Parathyroid adenoma (tissue), 2 donors: Measurements from ENCODE around the gene MECP2.
"Not testable (repeated sequence)": the region's sequence is repeated elsewhere in the genome, so short reads cannot be mapped to it uniquely, and the experiment has no call there.

ENCODE experiments used
- H2AFZ ChIP-seq: fragments of 300-600 bp; sonication (generic); one replicate; pipeline ENCODE4 v1.7.0; 2017; ENCODE audit warnings: antibody characterized with exemption, mild to moderate bottlenecking
- H3K27ac ChIP-seq: fragments of 300-600 bp; sonication (generic); one replicate; pipeline ENCODE4 v1.7.0; 2017
- H3K27me3 ChIP-seq: fragments of 300-600 bp; sonication (generic); one replicate; pipeline ENCODE4 v1.7.0; 2017; ENCODE audit warnings: low read length; ENCODE audit not compliant: control insufficient read depth, insufficient read depth
- H3K36me3 ChIP-seq: fragments of 300-600 bp; sonication (generic); one replicate; pipeline ENCODE4 v1.7.0; 2017; ENCODE audit warnings: low read length; ENCODE audit not compliant: control insufficient read depth, insufficient read depth
- H3K4me1 ChIP-seq: fragments of 300-600 bp; sonication (generic); one replicate; pipeline ENCODE4 v1.7.0; 2017; ENCODE audit warnings: control low read depth
- H3K4me2 ChIP-seq: fragments of 300-600 bp; sonication (generic); one replicate; pipeline ENCODE4 v1.7.0; 2017; ENCODE audit warnings: low read length
- H3K4me3 ChIP-seq: fragments of 300-600 bp; sonication (generic); one replicate; pipeline ENCODE4 v1.7.0; 2017; ENCODE audit warnings: low read depth, low read length
- H3K79me2 ChIP-seq: fragments of 300-600 bp; sonication (generic); one replicate; pipeline ENCODE4 v1.7.0; 2017; ENCODE audit warnings: control low read depth
- H3K9ac ChIP-seq: fragments of 300-600 bp; sonication (generic); one replicate; pipeline ENCODE4 v1.7.0; 2017; ENCODE audit warnings: mild to moderate bottlenecking
- H3K9me3 ChIP-seq: fragments of 300-600 bp; sonication (generic); one replicate; pipeline ENCODE4 v1.7.0; 2017; ENCODE audit warnings: low read length; ENCODE audit not compliant: control insufficient read depth
- CTCF ChIP-seq: fragments of 300-600 bp; sonication (generic); IDR thresholded peaks from one replicate; pipeline ENCODE4 v1.7.0; 2017; ENCODE audit warnings: antibody characterized with exemption, mild to moderate bottlenecking
- donor health status: primary hyperparathyroidism.

MECP2 gene

GRCh38 chrX:153995504-153995903 is 102.0 kb downstream of the MECP2 start:
- Histone ChIP-seq H3K9me3 (no peaks in the 10 kb centered on the region), H3K36me3 (no peaks in the 10 kb centered on the region), H3K79me2 (no peaks in the 10 kb centered on the region), H3K4me3 (no peak overlapping the region), H3K9ac (no peak overlapping the region), H3K4me1 (no peaks in the 10 kb centered on the region), H3K4me2 (no peak overlapping the region), H3K27me3 (no peaks in the 10 kb centered on the region), H3K27ac (no peak overlapping the region), H2AFZ (no peak overlapping the region)
- TF ChIP-seq CTCF: no peak

- not testable (repeated sequence) for H3K4me3 ChIP-seq, H3K4me1 ChIP-seq, H3K9ac ChIP-seq, H3K36me3 ChIP-seq, H3K4me2 ChIP-seq, H3K9me3 ChIP-seq, H3K27ac ChIP-seq, H2AFZ ChIP-seq, H3K79me2 ChIP-seq, H3K27me3 ChIP-seq
These were observed 103.1 kb downstream of the MECP2 start for GRCh38 chrX:153994398-153994797.

GRCh38 chrX:153993978-153994377 is 103.5 kb downstream of the MECP2 start:
- Histone ChIP-seq H3K79me2 (no peaks in the 10 kb centered on the region), H3K27me3 (no peaks in the 10 kb centered on the region), H2AFZ (no peak overlapping the region), H3K4me1 (no peaks in the 10 kb centered on the region), H3K4me2 (no peak overlapping the region), H3K9me3 (no peaks in the 10 kb centered on the region), H3K36me3 (no peaks in the 10 kb centered on the region), H3K4me3 (no peak overlapping the region), H3K27ac (no peak overlapping the region), H3K9ac (no peak overlapping the region)
- TF ChIP-seq CTCF: no peak

GRCh38 chrX:153993079-153993478 is 104.4 kb downstream of the MECP2 start:
- Histone ChIP-seq H2AFZ (no peak overlapping the region), H3K27ac (no peak overlapping the region), H3K27me3 (no peaks in the 10 kb centered on the region), H3K4me3 (no peak overlapping the region), H3K79me2 (no peaks in the 10 kb centered on the region), H3K9me3 (no peaks in the 10 kb centered on the region), H3K36me3 (no peaks in the 10 kb centered on the region), H3K4me1 (no peaks in the 10 kb centered on the region), H3K4me2 (no peak overlapping the region), H3K9ac (no peak overlapping the region)
- TF ChIP-seq CTCF: no peak

- Histone ChIP-seq H3K9me3 (no peaks in the 10 kb centered on the region), H3K4me3 (no peak overlapping the region), H2AFZ (no peak overlapping the region), H3K27me3 (no peaks in the 10 kb centered on the region), H3K4me2 (no peak overlapping the region), H3K4me1 (no peaks in the 10 kb centered on the region), H3K79me2 (no peaks in the 10 kb centered on the region), H3K27ac (no peak overlapping the region), H3K9ac (no peak overlapping the region), H3K36me3 (no peaks in the 10 kb centered on the region)
- TF ChIP-seq CTCF: no peak
These were observed 105.3 kb downstream of the MECP2 start for GRCh38 chrX:153992180-153992579.
